Smooth muscle cell (in vitro differentiated cells): ENCODE data around the gene NAA20. TPM values are rescaled to one million over a fixed set of nuclear protein-coding genes. Genes with fewer than 3 reads are reported as not detected.
"Not testable (repeated sequence)": the region's sequence is repeated elsewhere in the genome, so short reads cannot be mapped to it uniquely, and the experiment has no call there.

Experiments used
- DNase-seq: peaks from one replicate; lab custom pipeline; 2025; ENCODE audit not compliant: unreplicated experiment; lab: John Stamatoyannopoulos, UW
- H2AFZ ChIP-seq: fragments of 200-600 bp; sonication (generic); 2 replicates; pipeline ENCODE4 v1.6.0; 2016; ENCODE audit warnings: antibody characterized with exemption, low read depth, mild to moderate bottlenecking
- H3F3A ChIP-seq: fragments of 200-600 bp; sonication (generic); 2 replicates; pipeline ENCODE4 v1.6.0; 2017; ENCODE audit warnings: antibody characterized with exemption, low read depth
- H3K27ac ChIP-seq: fragments of 200-600 bp; sonication (generic); 2 replicates; pipeline ENCODE4 v1.5.1; 2016; ENCODE audit warnings: low read depth, mild to moderate bottlenecking
- H3K27me3 ChIP-seq: fragments of 200-600 bp; sonication (generic); 2 replicates; pipeline ENCODE4 v1.6.1; 2016; ENCODE audit warnings: low read depth, mild to moderate bottlenecking
- H3K36me3 ChIP-seq: fragments of 200-600 bp; sonication (generic); 2 replicates; pipeline ENCODE4 v1.5.1; 2016; ENCODE audit warnings: low read depth
- H3K4me1 ChIP-seq: fragments of 200-600 bp; sonication (generic); 2 replicates; pipeline ENCODE4 v1.5.1; 2016; ENCODE audit warnings: low read depth
- H3K4me2 ChIP-seq: fragments of 200-600 bp; sonication (generic); 2 replicates; pipeline ENCODE4 v1.6.0; 2016; ENCODE audit warnings: mild to moderate bottlenecking
- H3K4me3 ChIP-seq: fragments of 200-600 bp; sonication (generic); 2 replicates; pipeline ENCODE4 v1.5.1; 2016; ENCODE audit warnings: mild to moderate bottlenecking
- H3K79me2 ChIP-seq: fragments of 200-600 bp; sonication (generic); 2 replicates; pipeline ENCODE4 v1.6.0; 2016; ENCODE audit warnings: low read depth, mild to moderate bottlenecking
- H3K9ac ChIP-seq: fragments of 200-600 bp; sonication (generic); 2 replicates; pipeline ENCODE4 v1.6.0; 2016; ENCODE audit warnings: low read depth
- H3K9me3 ChIP-seq: fragments of 200-600 bp; sonication (generic); replicated peaks from 2 replicates; pipeline ENCODE4 v1.5.1; 2016; ENCODE audit warnings: low read depth
- H4K20me1 ChIP-seq: fragments of 200-600 bp; sonication (generic); 2 replicates; pipeline ENCODE4 v1.6.0; 2016; ENCODE audit warnings: low read depth
- WGBS: methylation state at CpG from one replicate; pipeline ENCODE4 v1.1.7; 2016; ENCODE audit warnings: low lambda C conversion rate; 5-methylcytosine and 5-hydroxymethylcytosine counted together
- polyA plus RNA-seq: library from polyadenylated mRNA; unstranded; fragments of >200 nt; fragmentation: Nextera tagmentation; extraction: Ambion mirVana; gene quantifications from 2 replicates; pipeline ENCODE4 v1.2.1, GENCODE V29; 2016
- total RNA-seq: library from RNA; depleted of rRNA; stranded (reverse); fragments of >200 nt; gene quantifications from 2 replicates; pipeline ENCODE4 v1.2.3, GENCODE V29; 2014
- TF ChIP-seq, protein P1 (sequence below): fragments of 200-600 bp; sonication (generic); IDR thresholded peaks from 2 replicates; pipeline ENCODE4 v1.5.1; 2017; ENCODE audit warnings: borderline replicate concordance, mild to moderate bottlenecking, antibody characterized with exemption; ENCODE audit not compliant: insufficient read depth, poor library complexity, severe bottlenecking

The NAA20 gene
- total and polyA plus RNA-seq, 2 experiments from 2014 or later: 49.4 to 96.9 TPM

DNA sequence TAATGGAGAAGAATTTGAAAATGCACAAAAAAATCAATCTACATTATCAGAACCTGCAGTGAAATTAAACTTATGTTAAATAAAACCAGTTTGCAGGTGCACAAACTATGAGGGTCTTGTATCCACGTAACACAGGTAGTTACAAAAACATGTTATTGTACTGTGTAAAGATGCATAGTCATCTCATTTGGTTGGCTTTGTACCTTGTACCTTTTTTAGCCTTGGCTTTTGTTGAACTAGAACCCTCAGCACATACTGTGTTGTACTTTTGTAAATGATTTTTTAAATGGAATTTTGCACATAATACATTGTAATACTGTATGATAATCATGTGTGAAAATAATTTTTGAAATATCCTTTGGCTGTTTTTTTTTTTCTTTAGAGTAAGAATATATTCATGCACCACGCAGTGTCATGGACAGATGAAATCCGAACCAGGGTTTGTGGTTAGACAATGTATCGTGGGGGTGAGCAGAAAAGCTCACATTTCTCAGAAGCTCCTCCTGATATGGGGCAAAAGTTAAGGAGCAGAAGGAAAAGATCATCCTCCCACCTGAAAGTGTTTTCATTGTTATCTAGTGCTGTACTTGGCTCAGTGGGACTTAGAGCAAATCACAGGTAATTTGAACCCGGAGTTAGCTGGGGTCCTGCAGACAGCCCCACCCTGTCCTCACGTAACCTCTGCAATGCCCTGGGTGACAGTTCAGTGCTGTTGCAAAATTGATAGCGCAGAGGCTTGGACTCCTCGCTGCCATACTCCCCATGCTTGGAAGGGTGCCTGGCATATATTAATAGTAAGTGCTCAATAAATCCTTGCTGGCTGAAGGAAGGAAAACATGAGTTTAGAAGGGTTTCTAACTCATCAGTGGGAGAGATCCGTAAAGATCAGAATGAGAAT, 14.8 kb upstream of the NAA20 start:
- DNase-seq: no peak
- Histone ChIP-seq H3K4me1 (no peaks in the 10 kb centered on the region), H3K4me2 (no peak overlapping the region), H3F3A (no peaks in the 10 kb centered on the region), H3K27me3 (no peaks in the 10 kb centered on the region), H2AFZ (no peak overlapping the region), H3K79me2 (no peaks in the 10 kb centered on the region), H3K4me3 (no peak overlapping the region), H4K20me1 (no peaks in the 10 kb centered on the region), H3K9ac (no peak overlapping the region), H3K36me3 (peaks cover 4% of the 10 kb centered on the region), H3K27ac (no peak overlapping the region), H3K9me3 (no peaks in the 10 kb centered on the region)
- TF ChIP-seq, protein P1, sequence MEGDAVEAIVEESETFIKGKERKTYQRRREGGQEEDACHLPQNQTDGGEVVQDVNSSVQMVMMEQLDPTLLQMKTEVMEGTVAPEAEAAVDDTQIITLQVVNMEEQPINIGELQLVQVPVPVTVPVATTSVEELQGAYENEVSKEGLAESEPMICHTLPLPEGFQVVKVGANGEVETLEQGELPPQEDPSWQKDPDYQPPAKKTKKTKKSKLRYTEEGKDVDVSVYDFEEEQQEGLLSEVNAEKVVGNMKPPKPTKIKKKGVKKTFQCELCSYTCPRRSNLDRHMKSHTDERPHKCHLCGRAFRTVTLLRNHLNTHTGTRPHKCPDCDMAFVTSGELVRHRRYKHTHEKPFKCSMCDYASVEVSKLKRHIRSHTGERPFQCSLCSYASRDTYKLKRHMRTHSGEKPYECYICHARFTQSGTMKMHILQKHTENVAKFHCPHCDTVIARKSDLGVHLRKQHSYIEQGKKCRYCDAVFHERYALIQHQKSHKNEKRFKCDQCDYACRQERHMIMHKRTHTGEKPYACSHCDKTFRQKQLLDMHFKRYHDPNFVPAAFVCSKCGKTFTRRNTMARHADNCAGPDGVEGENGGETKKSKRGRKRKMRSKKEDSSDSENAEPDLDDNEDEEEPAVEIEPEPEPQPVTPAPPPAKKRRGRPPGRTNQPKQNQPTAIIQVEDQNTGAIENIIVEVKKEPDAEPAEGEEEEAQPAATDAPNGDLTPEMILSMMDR: no peak
- 91% methylated on average over 9 of the region's 9 CpGs for WGBS

DNA sequence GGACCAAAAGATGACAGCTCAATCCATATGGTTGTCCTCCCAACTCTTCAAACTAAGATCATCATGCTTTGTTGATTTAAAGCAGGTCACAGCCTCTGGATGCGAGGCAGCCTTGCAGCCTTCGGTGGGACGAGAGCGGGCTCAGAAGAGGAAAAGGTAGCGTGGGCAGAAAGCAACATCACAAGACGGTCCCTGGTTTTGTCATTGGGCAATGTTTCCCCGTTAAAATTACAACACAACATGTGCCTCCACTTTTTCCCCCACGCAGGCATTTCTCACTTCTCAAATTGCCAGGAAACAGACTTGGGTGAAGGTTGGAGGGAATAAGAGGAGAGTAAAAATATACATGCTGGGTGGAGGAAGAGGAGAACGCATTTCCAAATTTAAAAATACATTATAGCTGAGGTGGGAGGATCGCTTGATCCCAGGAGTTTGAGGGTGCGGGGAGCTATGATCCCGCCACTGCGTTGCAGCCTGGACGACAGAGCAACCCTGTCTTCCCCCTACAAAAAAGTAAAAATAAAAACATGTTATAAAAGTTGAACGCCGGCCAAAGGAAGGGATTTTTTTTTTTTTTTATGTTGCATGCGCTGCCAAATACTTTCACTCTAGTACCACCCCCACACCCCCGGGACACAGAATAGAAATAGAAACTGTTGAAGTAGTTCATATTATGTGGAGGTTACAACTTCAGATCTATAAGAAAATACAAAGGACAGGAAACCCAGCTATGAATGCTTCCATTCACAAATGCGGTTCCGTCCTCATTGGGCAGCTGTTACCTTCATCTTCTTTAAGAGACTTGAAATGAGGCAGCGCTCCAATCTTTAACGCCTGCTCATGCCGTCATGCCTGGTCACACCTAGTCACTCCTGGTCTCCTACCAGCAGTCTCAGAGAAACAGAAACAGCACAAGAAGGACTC, 13.9 kb upstream of the NAA20 start:
- no peak overlapping the region for H3K27ac ChIP-seq
- H3F3A ChIP-seq: no peaks in the 10 kb centered on the region
- no peaks in the 10 kb centered on the region for H3K9me3 ChIP-seq
- H3K4me2 ChIP-seq: no peak overlapping the region
- no peaks in the 10 kb centered on the region for H4K20me1 ChIP-seq
- H3K9ac ChIP-seq: no peak overlapping the region
- H3K27me3 ChIP-seq: no peaks in the 10 kb centered on the region
- no peak overlapping the region for H3K4me3 ChIP-seq
- H2AFZ ChIP-seq: no peak overlapping the region
- TF ChIP-seq, protein P1: no peak
- no peaks in the 10 kb centered on the region for H3K4me1 ChIP-seq
- DNase-seq: no peak
- WGBS: 93% methylated on average over 23 of the region's 23 CpGs
- peaks cover 4% of the 10 kb centered on the region for H3K36me3 ChIP-seq
- H3K79me2 ChIP-seq: no peaks in the 10 kb centered on the region

GRCh38 chr20:20003955-20004322, 13.2 kb upstream of the NAA20 start:
- 92% methylated on average over 6 of the region's 6 CpGs for WGBS
- not testable (repeated sequence) for H3K27ac ChIP-seq, H3K4me3 ChIP-seq, H4K20me1 ChIP-seq, H3K9ac ChIP-seq, H3K36me3 ChIP-seq, H2AFZ ChIP-seq, H3K9me3 ChIP-seq, H3K4me1 ChIP-seq, H3F3A ChIP-seq, DNase-seq, H3K27me3 ChIP-seq, H3K4me2 ChIP-seq, H3K79me2 ChIP-seq

GRCh38 chr20:20005342-20005741, 11.8 kb upstream of the NAA20 start:
- Histone ChIP-seq H3K9me3 (no peaks in the 10 kb centered on the region), H3K4me1 (no peaks in the 10 kb centered on the region), H2AFZ (no peak overlapping the region), H3K27ac (no peak overlapping the region), H3K36me3 (no peaks in the 10 kb centered on the region), H4K20me1 (no peaks in the 10 kb centered on the region), H3K4me3 (no peak overlapping the region), H3K79me2 (no peaks in the 10 kb centered on the region), H3K27me3 (no peaks in the 10 kb centered on the region), H3F3A (peaks cover 5% of the 10 kb centered on the region), H3K4me2 (no peak overlapping the region), H3K9ac (no peak overlapping the region)
- no peak for DNase-seq
- TF ChIP-seq, protein P1: no peak
- 94% methylated on average over 7 of the region's 7 CpGs for WGBS
